Brain microvascular endothelial cell (primary cell): ENCODE measurements around the gene MAST2.
A peak's percentile ranks its signal among the peaks of the same experiment; 100 is the strongest.

Experiments
- DNase-seq: peaks from one replicate; pipeline ENCODE4 v3.0.0-alpha.2; 2020
- H3K27ac ChIP-seq: fragments of 250-450 bp; sonication (Bioruptor Pico); 2 replicates; pipeline ENCODE4 v1.5.1; 2020; ENCODE audit warnings: mild to moderate bottlenecking, moderate library complexity
- H3K27me3 ChIP-seq: fragments of 250-450 bp; sonication (Bioruptor Pico); replicated peaks from 2 replicates; pipeline ENCODE4 v1.5.1; 2020; ENCODE audit warnings: mild to moderate bottlenecking
- H3K36me3 ChIP-seq: fragments of 250-450 bp; sonication (Bioruptor Pico); replicated peaks from 2 replicates; pipeline ENCODE4 v1.5.1; 2020; ENCODE audit warnings: mild to moderate bottlenecking
- H3K4me3 ChIP-seq: 2 replicates; pipeline ENCODE4 v1.5.1; 2011; ENCODE audit warnings: low read depth, mild to moderate bottlenecking, control low read depth, low read length, moderate library complexity
- CTCF ChIP-seq: IDR thresholded peaks from 2 replicates; pipeline ENCODE4 v1.5.1; 2011; ENCODE audit warnings: low read depth, mild to moderate bottlenecking, moderate library complexity, low read length, control low read depth, inconsistent platforms; ENCODE audit errors: missing control alignments
- in situ Hi-C: cut with HindIII; loops from 2 replicates; pipeline ENCODE4 v1.10.0; 2017; ENCODE audit warnings: low sequenced_read_pairs, low pct_ligation_motif_present

MAST2 gene

DNA sequence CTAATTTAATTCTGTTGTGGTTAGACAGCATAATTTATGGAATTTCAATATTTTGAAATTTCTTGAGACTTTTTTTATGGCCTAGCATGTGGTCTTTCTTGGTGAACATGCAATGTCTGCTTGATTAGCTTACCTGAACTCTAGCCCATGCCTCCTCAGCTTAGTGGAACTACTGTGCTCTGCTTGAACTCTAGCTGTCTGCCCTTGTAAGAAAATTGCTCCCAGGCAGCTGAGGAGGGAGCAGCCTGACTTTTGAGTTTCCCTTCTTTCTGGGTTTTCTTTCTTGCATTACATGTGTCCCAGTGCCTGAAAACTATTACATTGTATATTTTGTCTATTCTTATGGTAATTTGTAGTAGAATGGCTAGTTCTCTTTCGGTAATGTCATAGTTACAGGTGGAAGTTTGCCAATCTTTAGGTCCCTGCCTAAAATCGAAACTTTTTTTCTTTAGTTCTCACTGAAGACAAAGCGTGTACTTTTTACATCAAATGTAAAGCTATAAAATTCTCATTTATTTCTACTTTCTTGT, 105.3 kb downstream of the MAST2 start:
- H3K4me3 ChIP-seq, result no peak overlapping the region
- in situ Hi-C loops, result no loop called here
- H3K27me3 ChIP-seq, result no peaks in the 10 kb centered on the region
- no peak for TF ChIP-seq CTCF
- no peaks in the 10 kb centered on the region for H3K36me3 ChIP-seq
- no peak for DNase-seq
- H3K27ac ChIP-seq, result no peak overlapping the region

DNA sequence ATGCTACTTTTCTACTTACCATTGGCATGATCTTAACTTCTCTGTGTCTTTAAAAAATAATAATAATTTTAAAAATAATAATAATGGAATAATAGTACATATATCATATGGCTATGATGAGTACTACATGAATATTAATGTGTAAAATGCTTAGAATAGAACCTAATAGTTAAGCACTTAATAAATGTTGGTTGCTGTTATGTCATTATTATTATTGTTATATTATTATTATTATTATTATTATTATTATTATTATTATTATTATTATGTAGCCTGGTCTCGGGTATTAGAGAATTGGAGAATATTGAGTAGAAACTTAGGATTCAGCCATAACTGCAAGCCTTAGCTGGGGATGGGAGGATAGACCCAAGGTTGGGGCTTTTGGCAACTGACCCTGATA, 108.2 kb downstream of the MAST2 start:
- in situ Hi-C loops, result no loop called here
- H3K27me3 ChIP-seq, result no peaks in the 10 kb centered on the region
- no peaks in the 10 kb centered on the region for H3K36me3 ChIP-seq
- H3K27ac ChIP-seq, result no peak overlapping the region
- no peak overlapping the region for H3K4me3 ChIP-seq
- DNase-seq, result no peak
- no peak for TF ChIP-seq CTCF

DNA sequence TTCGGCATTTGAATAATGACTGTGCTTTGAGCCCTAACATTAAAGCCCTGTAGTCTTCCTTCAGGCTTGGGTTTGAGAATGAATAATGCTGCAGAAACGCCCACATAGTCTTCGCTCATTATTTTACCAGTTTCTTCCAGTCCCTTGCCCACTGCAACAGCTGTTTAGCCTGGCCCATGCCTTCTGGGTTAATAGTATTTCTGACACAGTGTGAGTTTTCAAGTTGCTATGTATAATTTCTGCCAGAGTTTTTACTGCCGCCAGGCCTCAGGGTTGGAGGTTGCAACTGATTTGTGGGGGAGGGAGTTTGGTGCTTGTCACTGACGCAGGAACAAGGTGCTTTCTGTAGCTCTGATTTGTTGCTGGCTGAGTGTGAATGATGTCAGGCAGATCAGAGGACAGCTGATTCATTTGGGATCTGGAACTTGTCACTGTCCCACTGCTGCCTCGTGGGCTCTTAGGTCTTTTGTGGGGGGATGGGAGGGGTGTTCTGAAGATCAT, 109.8 kb downstream of the MAST2 start:
- in situ Hi-C loops, result no loop called here
- no peaks in the 10 kb centered on the region for H3K27me3 ChIP-seq
- DNase-seq, result peak; percentile 81
- no peaks in the 10 kb centered on the region for H3K36me3 ChIP-seq
- no peak for TF ChIP-seq CTCF
- peak overlapping the region; percentile 48 for H3K27ac ChIP-seq
- no peak overlapping the region for H3K4me3 ChIP-seq

- in situ Hi-C loops, result no loop called here
- no peak for DNase-seq
- Histone ChIP-seq H3K27me3 (no peaks in the 10 kb centered on the region), H3K27ac (peak overlapping the region; percentile 48), H3K4me3 (no peak overlapping the region), H3K36me3 (no peaks in the 10 kb centered on the region)
- no peak for TF ChIP-seq CTCF
Observed at GRCh38 chr1:45913731-45914501, 110.5 kb downstream of the MAST2 start.

- no peak for TF ChIP-seq CTCF
- H3K36me3 ChIP-seq, result no peaks in the 10 kb centered on the region
- in situ Hi-C loops, result no loop called here
Observed at GRCh38 chr1:45914836-45915235, 111.4 kb downstream of the MAST2 start.

More at GRCh38 chr1:45914836-45915235, 111.4 kb downstream of the MAST2 start:
- no peak overlapping the region for H3K4me3 ChIP-seq
- no peaks in the 10 kb centered on the region for H3K27me3 ChIP-seq
- DNase-seq, result no peak
- no peak overlapping the region for H3K27ac ChIP-seq
